Endometrium (tissue), 2 donors: ENCODE data around the gene AP2B1.
"Not testable (repeated sequence)": the region's sequence is repeated elsewhere in the genome, so short reads cannot be mapped to it uniquely, and the experiment has no call there.

Experiments
- FAIRE-seq: peaks from 2 replicates; lab custom pipeline; 2012; peaks lifted over from hg19 to GRCh38; lab: Jason Lieb, UNC
- donor health status: control.
- donor health status: control.

Gene AP2B1

GRCh38 chr17:35700150-35700549, 113.0 kb downstream of the AP2B1 start:
- no peak for FAIRE-seq

GRCh38 chr17:35701491-35701890, 114.4 kb downstream of the AP2B1 start:
- FAIRE-seq = no peak

- FAIRE-seq = not testable (repeated sequence)
Measured at GRCh38 chr17:35703308-35703707, 116.2 kb downstream of the AP2B1 start.

GRCh38 chr17:35705230-35705629, 118.1 kb downstream of the AP2B1 start:
- FAIRE-seq = no peak

GRCh38 chr17:35705705-35706104, 118.6 kb downstream of the AP2B1 start:
- FAIRE-seq = no peak

GRCh38 chr17:35708149-35708548, 121.0 kb downstream of the AP2B1 start:
- FAIRE-seq = no peak

GRCh38 chr17:35708951-35709350, 121.8 kb downstream of the AP2B1 start:
- no peak for FAIRE-seq

- no peak for FAIRE-seq
Measured at GRCh38 chr17:35709874-35710273, 122.8 kb downstream of the AP2B1 start.

- FAIRE-seq = no peak
Measured at GRCh38 chr17:35710950-35711349, 123.8 kb downstream of the AP2B1 start.

- FAIRE-seq = no peak
Measured at GRCh38 chr17:35713069-35713728, 126.1 kb downstream of the AP2B1 start.

GRCh38 chr17:35714988-35715387, 127.9 kb downstream of the AP2B1 start:
- FAIRE-seq = no peak

- no peak for FAIRE-seq
Measured at GRCh38 chr17:35715416-35715815, 128.3 kb downstream of the AP2B1 start.

- no peak for FAIRE-seq
Measured at GRCh38 chr17:35716173-35716572, 129.1 kb downstream of the AP2B1 start.

GRCh38 chr17:35716897-35717465, 129.9 kb downstream of the AP2B1 start:
- no peak for FAIRE-seq

- FAIRE-seq = no peak
Measured at GRCh38 chr17:35717475-35717874, 130.4 kb downstream of the AP2B1 start.

- FAIRE-seq = no peak
Measured at GRCh38 chr17:35723735-35724134, 136.6 kb downstream of the AP2B1 start.

- no peak for FAIRE-seq
Measured at GRCh38 chr17:35725058-35725457, 137.9 kb downstream of the AP2B1 start.

GRCh38 chr17:35725802-35726126, 138.6 kb downstream of the AP2B1 start:
- no peak for FAIRE-seq

GRCh38 chr17:35726127-35726952, 139.2 kb downstream of the AP2B1 start:
- FAIRE-seq = no peak

GRCh38 chr17:35726953-35727460, 139.9 kb downstream of the AP2B1 start:
- FAIRE-seq = no peak

- no peak for FAIRE-seq
Measured at GRCh38 chr17:35727635-35728034, 140.5 kb downstream of the AP2B1 start.

GRCh38 chr17:35728551-35728950, 141.4 kb downstream of the AP2B1 start:
- FAIRE-seq = no peak

GRCh38 chr17:35729405-35729833, 142.3 kb downstream of the AP2B1 start:
- FAIRE-seq = no peak
